ENCODE results near the gene CETP. TPM values are rescaled to one million over a fixed set of nuclear protein-coding genes. Genes with fewer than 3 reads are reported as not detected.
A peak's percentile ranks its signal among the peaks of the same experiment; 100 is the strongest.
"Not testable (repeated sequence)": the region's sequence is repeated elsewhere in the genome, so short reads cannot be mapped to it uniquely, and the experiment has no call there.

The CETP gene
- total and polyA plus RNA-seq, 9 of the 15 experiments (the other 6 are each of a cell fraction or from before 2014, with no cell fraction given), result 0.07 to 0.11 TPM; not detected in 7

DNA sequence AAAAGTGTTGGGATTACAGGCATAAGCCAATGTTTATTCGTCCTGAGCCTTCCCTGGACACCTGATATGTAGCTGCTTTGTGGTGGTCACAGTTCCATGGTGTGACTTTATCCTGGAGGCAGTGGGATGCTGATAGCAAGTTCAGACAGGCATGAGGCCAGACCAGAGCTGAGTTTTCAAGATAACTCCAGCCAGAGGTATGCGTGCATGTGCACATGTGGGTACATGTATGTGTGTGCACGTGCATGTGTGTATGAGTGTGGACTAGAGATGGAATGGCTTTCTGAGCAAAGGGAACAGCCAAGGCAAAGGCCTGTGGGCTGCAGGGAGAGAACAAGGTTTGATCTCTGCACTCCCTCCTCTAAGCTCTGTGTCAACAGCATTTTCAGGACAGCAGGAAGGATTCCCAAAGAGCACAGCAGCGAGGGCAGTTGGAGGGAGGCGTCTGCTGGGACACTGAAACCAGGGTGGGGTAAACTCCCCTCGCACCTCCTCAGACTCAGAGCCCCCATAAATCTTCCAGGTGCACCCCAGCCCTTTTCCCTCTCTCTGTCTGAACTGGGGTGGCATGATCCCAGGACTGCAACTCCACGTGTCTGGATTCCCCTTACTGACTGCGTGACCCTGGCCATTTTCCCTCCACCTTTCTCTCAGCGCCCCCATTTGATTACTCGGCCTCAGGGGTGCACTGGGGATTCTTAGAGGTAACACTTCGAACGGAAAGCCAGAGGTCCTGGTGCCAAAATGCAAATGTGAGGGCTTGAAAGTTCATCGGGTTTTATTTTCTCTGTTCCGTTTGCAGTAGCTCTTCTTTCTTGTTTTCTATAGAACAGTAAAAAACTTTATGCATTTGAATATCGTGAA, 42.9 kb downstream of the CETP start:
- H3K9ac ChIP-seq (ENCODE audit: insufficient read depth in 1 of 2, low read depth in 2 of 2, low read length in 2 of 2), result no peak overlapping the region
- DNase-seq (ENCODE audit: extremely low read depth in 1 of 4, low spot score in 3 of 4) (no peak), FAIRE-seq (no peak), ATAC-seq (no peak)
- TF ChIP-seq BHLHE40 (IDR thresholded peaks at IDR 0.05; ENCODE audit: low read length) (peak; percentile 77), MBD2 (IDR thresholded peaks at IDR 0.05; ENCODE audit: borderline replicate concordance, low read depth) (no peak), ZNF24 (IDR thresholded peaks at IDR 0.05) (no peak)
- H3K27ac ChIP-seq (ENCODE audit: extremely low read depth, low read depth, low read length), result no peak overlapping the region
- no peak overlapping the region; the same call in 1 of the 2 replicates for H3K4me2 ChIP-seq (ENCODE audit: insufficient read depth, low read length)
- ChIA-PET POLR2A (no interaction called here), CTCF (ENCODE audit: low intra/inter-chr PET ratio) (no interaction called here)
- H3K79me2 ChIP-seq (ENCODE audit: control insufficient read depth, insufficient read depth, low read length), result no peaks in the 10 kb centered on the region
- H3K9me1 ChIP-seq (ENCODE audit: control insufficient read depth, insufficient read depth, low read length), result no peaks in the 10 kb centered on the region
- no peaks in the 10 kb centered on the region for H3K36me3 ChIP-seq (ENCODE audit: control insufficient read depth, insufficient read depth, low read length)
- intact Hi-C loops (cut with micrococcal nuclease) (no loop called here), in situ Hi-C loops (cut with MboI) (no loop called here)
- 0% methylated on average over 14 of the region's 15 CpGs for WGBS (ENCODE audit: insufficient coverage, low coverage, missing lambda C conversion rate)
- no TSS peak for BruUV-seq (replicated peaks)
- H4K20me1 ChIP-seq (replicated peaks; ENCODE audit: control insufficient read depth, insufficient read depth, low read length), result 0 out of 2 replicates have a peak, but pooled peaks cover 4% of the 10 kb centered on the region
- H3K27me3 ChIP-seq (ENCODE audit: control insufficient read depth in 2 of 2, insufficient read depth in 2 of 2, low read length in 2 of 2), result peaks cover 8 to 33% of the 10 kb centered on the region in 2 experiments; a peak in 3 of 5 replicates
- no peak overlapping the region for H3K4me3 ChIP-seq
- H2AFZ ChIP-seq (ENCODE audit: low read depth, low read length), result no peak overlapping the region
- H3K4me1 ChIP-seq (replicated peaks in 1 of 2; ENCODE audit: control insufficient read depth in 2 of 2, insufficient read depth in 2 of 2, low read length in 2 of 2), result peaks cover 0 to 3% of the 10 kb centered on the region in 2 experiments; a peak in 2 of 5 replicates
- H3K9me3 ChIP-seq (replicated peaks; ENCODE audit: control insufficient read depth, insufficient read depth, low read depth, low read length), result no peaks in the 10 kb centered on the region

DNA sequence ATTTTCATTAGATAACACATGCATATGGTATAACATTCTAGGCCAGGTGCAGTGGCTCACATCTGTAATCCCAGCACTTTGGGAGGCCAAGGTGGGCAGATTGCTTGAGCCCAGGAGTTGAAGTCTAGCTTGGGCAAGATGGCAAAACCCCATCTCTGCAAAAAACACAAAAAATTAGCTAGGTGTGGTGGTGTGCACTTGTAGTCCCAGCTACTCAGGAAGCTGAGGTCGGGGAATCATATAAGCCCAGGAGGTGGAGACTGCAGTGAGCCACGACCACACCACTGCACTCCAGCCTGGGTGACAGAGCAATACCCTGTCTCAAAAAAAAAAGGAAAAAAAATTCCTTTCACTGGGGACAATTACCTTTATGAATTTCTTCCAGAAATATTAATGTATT, 43.8 kb downstream of the CETP start:
- H3K4me2 ChIP-seq (ENCODE audit: insufficient read depth, low read length); ATAC-seq; H3K9ac ChIP-seq (ENCODE audit: insufficient read depth in 1 of 2, low read depth in 2 of 2, low read length in 2 of 2); DNase-seq (ENCODE audit: extremely low read depth in 1 of 4, low spot score in 3 of 4); H4K20me1 ChIP-seq (replicated peaks; ENCODE audit: control insufficient read depth, insufficient read depth, low read length); POLR2A ChIA-PET; H3K4me1 ChIP-seq (replicated peaks in 1 of 2; ENCODE audit: control insufficient read depth in 2 of 2, insufficient read depth in 2 of 2, low read length in 2 of 2); intact Hi-C loops (cut with micrococcal nuclease); H3K9me3 ChIP-seq (replicated peaks; ENCODE audit: control insufficient read depth, insufficient read depth, low read depth, low read length); H2AFZ ChIP-seq (ENCODE audit: low read depth, low read length); in situ Hi-C loops (cut with MboI); H3K36me3 ChIP-seq (ENCODE audit: control insufficient read depth, insufficient read depth, low read length); CTCF ChIA-PET (ENCODE audit: low intra/inter-chr PET ratio); H3K27ac ChIP-seq (ENCODE audit: extremely low read depth, low read depth, low read length); BruUV-seq (replicated peaks); FAIRE-seq; H3K9me1 ChIP-seq (ENCODE audit: control insufficient read depth, insufficient read depth, low read length); H3K79me2 ChIP-seq (ENCODE audit: control insufficient read depth, insufficient read depth, low read length); H3K4me3 ChIP-seq: not testable (repeated sequence)
- 4% methylated on average over 2 of the region's 2 CpGs for WGBS (ENCODE audit: insufficient coverage, low coverage, missing lambda C conversion rate)
- H3K27me3 ChIP-seq (ENCODE audit: control insufficient read depth in 2 of 2, insufficient read depth in 2 of 2, low read length in 2 of 2), result peaks cover 12 to 35% of the 10 kb centered on the region in 2 experiments; a peak in 3 of 5 replicates

Measured in K562 (cell line).